Skeletal muscle tissue (tissue), 4 donors: ENCODE data around the gene SERPIND1. TPM values are rescaled to one million over a fixed set of nuclear protein-coding genes. Genes with fewer than 3 reads are reported as not detected.
"Not testable (repeated sequence)": the region's sequence is repeated elsewhere in the genome, so short reads cannot be mapped to it uniquely, and the experiment has no call there.

Experiments
- H3K27ac ChIP-seq: one replicate; pipeline ENCODE4 v1.7.0; 2013; ENCODE audit warnings: mild to moderate bottlenecking, low read depth, low read length, inconsistent platforms
- H3K27me3 ChIP-seq, 3 donors: one replicate each; pipeline ENCODE4 v1.7.0; 2013; ENCODE audit warnings: low read length in 3 of 3; ENCODE audit not compliant: control insufficient read depth in 3 of 3, insufficient read depth in 3 of 3
- H3K36me3 ChIP-seq, 3 donors: one replicate each; pipeline ENCODE4 v1.7.0; 2013; ENCODE audit warnings: low read length in 3 of 3; ENCODE audit not compliant: control insufficient read depth in 3 of 3, insufficient read depth in 3 of 3
- H3K4me1 ChIP-seq, 3 donors: one replicate each; pipeline ENCODE4 v1.7.0; 2013; ENCODE audit warnings: low read length in 3 of 3, mild to moderate bottlenecking in 3 of 3; ENCODE audit not compliant: control insufficient read depth in 3 of 3, insufficient read depth in 3 of 3
- H3K4me3 ChIP-seq, 3 donors: one replicate each; pipeline ENCODE4 v1.7.0; 2013; ENCODE audit warnings: low read length in 3 of 3
- H3K9ac ChIP-seq, 3 donors: one replicate each; pipeline ENCODE4 v1.7.0; 2013; ENCODE audit warnings: low read length in 3 of 3, mild to moderate bottlenecking in 3 of 3, moderate library complexity in 2 of 3, low read depth in 1 of 3
- H3K9me3 ChIP-seq, 3 donors: one replicate each; pipeline ENCODE4 v1.7.0; 2013; ENCODE audit warnings: low read length in 3 of 3; ENCODE audit not compliant: control insufficient read depth in 3 of 3
- total RNA-seq: library from RNA; depleted of rRNA; stranded (reverse); fragments of >200 nt; gene quantifications from one replicate; pipeline ENCODE4 v1.2.3, GENCODE V29; 2014
- donor health status: Osteomylitis.

The SERPIND1 gene
- total RNA-seq, 1 donor from 2014 or later = not detected

DNA sequence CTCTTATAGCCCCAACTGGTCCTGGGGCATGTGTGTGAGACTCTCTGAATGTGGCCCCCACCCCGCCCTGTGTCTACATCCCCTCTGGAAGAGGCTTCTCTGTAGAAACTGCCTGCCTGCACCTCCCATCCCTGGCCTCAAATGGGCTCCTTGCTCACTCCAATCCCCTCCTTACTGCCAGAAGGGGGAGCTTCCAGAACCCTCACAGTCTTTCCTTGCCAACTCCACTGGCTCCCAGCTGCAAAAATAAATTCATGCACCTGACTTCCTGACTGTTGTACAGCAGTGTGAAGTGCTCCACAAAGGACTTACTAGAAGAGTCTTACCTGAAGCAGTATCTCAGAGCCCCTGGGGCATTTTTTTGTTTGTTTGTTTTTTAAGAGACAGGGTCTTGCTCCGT is 15.2 kb upstream of the SERPIND1 start:
- H3K9me3 ChIP-seq = no peaks in the 10 kb centered on the region
- H3K36me3 ChIP-seq = peaks cover 2 to 25% (median 15%) of the 10 kb centered on the region in 3 donors
- H3K27me3 ChIP-seq = no peaks in the 10 kb centered on the region
- H3K27ac ChIP-seq = no peak overlapping the region
- no peak overlapping the region for H3K9ac ChIP-seq
- no peaks in the 10 kb centered on the region for H3K4me1 ChIP-seq
- H3K4me3 ChIP-seq = no peak overlapping the region

- no peaks in the 10 kb centered on the region for H3K27me3 ChIP-seq
- no peaks in the 10 kb centered on the region for H3K9me3 ChIP-seq
- H3K27ac ChIP-seq = no peak overlapping the region
- H3K36me3 ChIP-seq = peaks cover 16 to 39% (median 29%) of the 10 kb centered on the region in 3 donors
- H3K4me3 ChIP-seq = no peak overlapping the region
- H3K4me1 ChIP-seq = no peaks in the 10 kb centered on the region
- no peak overlapping the region for H3K9ac ChIP-seq
These were observed 13.8 kb upstream of the SERPIND1 start for GRCh38 chr22:20760084-20760483.

GRCh38 chr22:20761536-20761935 is 12.4 kb upstream of the SERPIND1 start:
- H3K36me3 ChIP-seq = peaks cover 25 to 47% (median 32%) of the 10 kb centered on the region in 3 donors

GRCh38 chr22:20762233-20762796 is 11.6 kb upstream of the SERPIND1 start:
- Histone ChIP-seq H3K36me3 (peaks cover 25 to 46% (median 32%) of the 10 kb centered on the region in 3 donors), H3K9me3 (no peaks in the 10 kb centered on the region), H3K9ac (no peak overlapping the region), H3K27ac (no peak overlapping the region), H3K4me1 (no peaks in the 10 kb centered on the region), H3K27me3 (no peaks in the 10 kb centered on the region), H3K4me3 (no peak overlapping the region)

More at GRCh38 chr22:20761536-20761935, 12.4 kb upstream of the SERPIND1 start:
- Histone ChIP-seq H3K27me3 (no peaks in the 10 kb centered on the region), H3K9me3 (no peaks in the 10 kb centered on the region), H3K9ac (no peak overlapping the region), H3K27ac (no peak overlapping the region), H3K4me1 (no peaks in the 10 kb centered on the region), H3K4me3 (no peak overlapping the region)

DNA sequence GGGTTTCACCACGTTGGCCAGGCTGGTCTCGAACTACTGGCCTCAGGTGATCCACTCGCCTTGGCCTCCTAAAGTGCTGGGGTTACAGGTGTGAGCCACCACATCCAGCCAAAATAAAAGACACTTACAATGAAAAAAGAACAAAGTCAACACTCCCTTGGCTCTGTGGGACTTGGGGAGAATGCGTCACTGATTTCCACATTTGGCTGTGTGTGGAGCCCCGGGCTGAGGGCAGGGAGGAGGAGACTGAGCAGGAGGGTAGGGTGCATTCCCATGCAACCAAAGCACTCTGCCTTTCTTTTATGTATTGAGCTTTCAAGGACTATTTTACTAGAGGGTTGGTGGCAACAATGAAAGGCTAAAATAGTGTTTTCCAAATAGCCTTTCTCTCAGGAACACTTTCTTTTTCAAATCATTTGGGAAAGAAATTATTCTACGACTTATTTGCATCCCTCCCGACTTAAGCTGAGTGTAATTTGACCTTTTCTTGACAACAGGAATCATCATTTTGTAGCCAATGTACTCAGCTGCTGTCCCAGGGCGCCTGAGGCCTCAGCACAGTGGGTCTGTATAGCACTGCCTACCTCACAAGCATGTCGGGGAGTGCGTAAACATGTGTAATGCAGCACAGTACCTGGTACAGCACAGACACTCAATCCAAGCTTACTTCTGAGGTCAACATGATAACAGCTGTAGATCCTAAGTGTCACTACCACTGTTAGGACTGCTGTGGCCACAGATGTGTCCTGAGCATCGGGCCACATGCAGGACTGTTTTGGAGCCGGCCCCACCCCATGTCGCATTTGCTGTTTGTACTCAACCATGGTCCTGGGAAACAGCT is 10.1 kb upstream of the SERPIND1 start:
- H3K9me3 ChIP-seq = no peaks in the 10 kb centered on the region
- no peak overlapping the region for H3K4me3 ChIP-seq
- H3K9ac ChIP-seq = no peak overlapping the region
- no peak overlapping the region for H3K27ac ChIP-seq
- H3K36me3 ChIP-seq = peaks cover 25 to 43% (median 32%) of the 10 kb centered on the region in 3 donors
- no peaks in the 10 kb centered on the region for H3K4me1 ChIP-seq
- H3K27me3 ChIP-seq = no peaks in the 10 kb centered on the region

DNA sequence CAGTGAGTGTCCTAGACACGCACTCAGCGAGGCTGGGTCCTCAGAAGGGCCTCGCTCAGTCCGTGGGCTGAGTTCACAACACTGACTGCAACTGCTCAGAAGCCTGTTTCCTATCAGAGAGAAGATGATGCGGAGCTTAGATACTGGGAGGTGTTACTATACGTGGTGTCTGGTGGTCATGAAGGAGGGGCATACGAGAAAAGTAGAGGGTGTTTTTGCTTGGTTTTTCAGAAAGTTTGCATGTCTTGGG is 9.5 kb upstream of the SERPIND1 start:
- H3K4me3 ChIP-seq = no peak overlapping the region
- no peaks in the 10 kb centered on the region for H3K9me3 ChIP-seq
- no peak overlapping the region for H3K27ac ChIP-seq
- H3K27me3 ChIP-seq = no peaks in the 10 kb centered on the region
- peaks cover 25 to 43% (median 32%) of the 10 kb centered on the region in 3 donors for H3K36me3 ChIP-seq
- H3K4me1 ChIP-seq = no peaks in the 10 kb centered on the region
- H3K9ac ChIP-seq = no peak overlapping the region

DNA sequence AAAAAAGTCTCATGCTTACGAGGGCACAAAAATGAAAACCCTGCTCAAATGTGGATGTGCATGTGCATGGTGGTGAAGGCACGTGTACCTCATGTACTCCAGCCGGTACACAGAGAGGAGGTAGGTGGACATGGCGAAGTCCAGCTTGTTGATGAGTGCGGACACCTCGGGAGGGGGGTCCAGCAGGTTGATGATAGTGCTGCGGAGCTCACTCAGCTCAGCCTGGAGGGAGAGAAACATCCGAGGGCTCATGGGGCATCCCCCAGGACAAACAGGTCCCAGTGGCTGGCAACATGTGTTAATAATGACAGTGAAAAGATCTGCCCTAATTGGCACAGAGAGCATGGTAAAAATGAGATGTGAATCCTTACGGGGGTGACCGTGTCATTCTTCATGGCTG is 9.2 kb upstream of the SERPIND1 start:
- no peaks in the 10 kb centered on the region for H3K27me3 ChIP-seq
- no peak overlapping the region for H3K4me3 ChIP-seq
- no peaks in the 10 kb centered on the region for H3K9me3 ChIP-seq
- H3K9ac ChIP-seq = no peak overlapping the region
- H3K4me1 ChIP-seq = no peaks in the 10 kb centered on the region
- no peak overlapping the region for H3K27ac ChIP-seq
- peaks cover 25 to 43% (median 32%) of the 10 kb centered on the region in 3 donors for H3K36me3 ChIP-seq

DNA sequence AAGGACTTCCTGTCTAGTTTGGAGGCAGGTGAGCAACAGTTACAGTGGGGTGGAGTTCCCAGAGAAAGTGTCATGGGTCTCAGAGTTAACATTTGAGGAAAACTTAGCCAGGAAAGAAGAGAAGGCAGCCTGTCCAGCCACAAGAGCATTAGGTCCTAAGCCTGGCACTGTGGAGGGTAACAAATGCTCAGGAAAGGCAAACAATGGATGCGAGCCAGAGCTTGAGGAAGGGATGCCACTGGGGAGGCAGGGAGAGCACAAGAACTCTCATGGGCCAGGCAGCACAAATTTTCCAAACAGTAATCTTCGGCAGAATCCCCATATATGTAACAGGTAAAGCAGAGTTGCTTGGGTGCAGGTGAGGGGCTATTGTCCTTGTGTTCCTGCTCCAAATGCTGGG is 8.0 kb upstream of the SERPIND1 start:
- H3K9ac ChIP-seq = no peak overlapping the region
- no peaks in the 10 kb centered on the region for H3K4me1 ChIP-seq
- H3K9me3 ChIP-seq = no peaks in the 10 kb centered on the region
- no peak overlapping the region for H3K4me3 ChIP-seq
- H3K27ac ChIP-seq = no peak overlapping the region
- peaks cover 25 to 39% (median 29%) of the 10 kb centered on the region in 3 donors for H3K36me3 ChIP-seq
- no peaks in the 10 kb centered on the region for H3K27me3 ChIP-seq

GRCh38 chr22:20766530-20766929 is 7.4 kb upstream of the SERPIND1 start:
- H3K36me3 ChIP-seq = peaks cover 25 to 33% (median 26%) of the 10 kb centered on the region in 3 donors
- H3K27me3 ChIP-seq = no peaks in the 10 kb centered on the region
- H3K4me1 ChIP-seq = no peaks in the 10 kb centered on the region
- no peak overlapping the region for H3K9ac ChIP-seq
- H3K4me3 ChIP-seq = no peak overlapping the region
- H3K27ac ChIP-seq = no peak overlapping the region
- no peaks in the 10 kb centered on the region for H3K9me3 ChIP-seq

GRCh38 chr22:20769496-20769826 is 4.5 kb upstream of the SERPIND1 start:
- not testable (repeated sequence) for H3K27ac ChIP-seq, H3K9me3 ChIP-seq, H3K27me3 ChIP-seq, H3K4me1 ChIP-seq, H3K4me3 ChIP-seq, H3K9ac ChIP-seq
- peaks cover 12 to 21% (median 17%) of the 10 kb centered on the region in 3 donors for H3K36me3 ChIP-seq
